ENCODE data around the gene TMEM163.

The TMEM163 gene

DNA sequence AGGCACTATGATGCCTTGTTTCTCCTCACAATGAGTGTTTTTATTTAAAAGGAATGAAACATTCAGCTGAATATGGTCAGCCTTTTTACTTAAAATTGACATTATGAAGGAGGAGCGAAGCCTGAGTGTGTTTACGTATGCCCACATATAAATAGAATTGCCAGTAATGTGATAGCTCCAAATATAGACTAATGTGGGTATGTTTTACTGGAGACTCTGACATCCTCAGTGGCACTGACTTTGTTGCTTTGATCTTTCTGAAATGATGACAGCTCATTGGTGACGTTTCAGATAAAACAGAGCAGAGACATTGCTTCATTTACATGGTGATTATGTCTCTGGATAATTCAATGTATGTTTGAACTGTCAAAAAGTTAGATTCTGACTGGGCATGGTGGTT, 297.9 kb downstream of the TMEM163 start:
- DNase-seq (ENCODE audit: extremely low spot score): no peak
- TF ChIP-seq, protein P1, sequence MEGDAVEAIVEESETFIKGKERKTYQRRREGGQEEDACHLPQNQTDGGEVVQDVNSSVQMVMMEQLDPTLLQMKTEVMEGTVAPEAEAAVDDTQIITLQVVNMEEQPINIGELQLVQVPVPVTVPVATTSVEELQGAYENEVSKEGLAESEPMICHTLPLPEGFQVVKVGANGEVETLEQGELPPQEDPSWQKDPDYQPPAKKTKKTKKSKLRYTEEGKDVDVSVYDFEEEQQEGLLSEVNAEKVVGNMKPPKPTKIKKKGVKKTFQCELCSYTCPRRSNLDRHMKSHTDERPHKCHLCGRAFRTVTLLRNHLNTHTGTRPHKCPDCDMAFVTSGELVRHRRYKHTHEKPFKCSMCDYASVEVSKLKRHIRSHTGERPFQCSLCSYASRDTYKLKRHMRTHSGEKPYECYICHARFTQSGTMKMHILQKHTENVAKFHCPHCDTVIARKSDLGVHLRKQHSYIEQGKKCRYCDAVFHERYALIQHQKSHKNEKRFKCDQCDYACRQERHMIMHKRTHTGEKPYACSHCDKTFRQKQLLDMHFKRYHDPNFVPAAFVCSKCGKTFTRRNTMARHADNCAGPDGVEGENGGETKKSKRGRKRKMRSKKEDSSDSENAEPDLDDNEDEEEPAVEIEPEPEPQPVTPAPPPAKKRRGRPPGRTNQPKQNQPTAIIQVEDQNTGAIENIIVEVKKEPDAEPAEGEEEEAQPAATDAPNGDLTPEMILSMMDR (IDR thresholded peaks at IDR 0.05; ENCODE audit: control extremely low read depth, extremely low read depth, low read depth, missing control alignments): no peak
- CTCF ChIA-PET: interaction anchor here (1.3 to 2.8 kb wide), 5 partner anchors 8 to 302 kb away, joined by 3 to 19 read pairs (median 9); no protein-coding TSS in a partner anchor
- POLR2A ChIA-PET: no interaction called here

DNA sequence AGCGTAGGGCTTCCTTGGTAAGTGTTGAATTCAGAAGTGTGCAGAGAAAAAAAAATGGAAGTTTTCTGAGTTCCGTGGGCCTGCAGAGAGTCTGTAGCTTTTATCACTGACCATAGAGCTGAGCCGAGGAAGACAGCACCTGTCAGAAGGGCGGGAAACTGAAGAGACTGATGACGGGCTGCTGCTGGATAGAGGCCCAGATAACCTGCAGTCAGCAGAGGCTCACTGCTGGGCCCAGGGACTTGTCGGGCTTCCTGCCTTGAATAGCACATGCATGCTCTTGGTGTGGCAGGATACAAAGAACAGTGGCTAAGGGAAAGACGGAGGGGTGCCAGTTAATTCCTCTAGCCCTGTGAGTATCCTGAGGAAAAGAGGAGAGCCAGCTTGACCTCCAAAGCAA, 298.5 kb downstream of the TMEM163 start:
- POLR2A ChIA-PET: no interaction called here
- CTCF ChIA-PET: interaction anchor here (0.9 to 2.8 kb wide), 5 partner anchors 9 to 302 kb away, joined by 3 to 19 read pairs (median 9); no protein-coding TSS in a partner anchor
- no peak for DNase-seq (ENCODE audit: extremely low spot score)
- TF ChIP-seq, protein P1 (IDR thresholded peaks at IDR 0.05; ENCODE audit: control extremely low read depth, extremely low read depth, low read depth, missing control alignments): no peak

DNA sequence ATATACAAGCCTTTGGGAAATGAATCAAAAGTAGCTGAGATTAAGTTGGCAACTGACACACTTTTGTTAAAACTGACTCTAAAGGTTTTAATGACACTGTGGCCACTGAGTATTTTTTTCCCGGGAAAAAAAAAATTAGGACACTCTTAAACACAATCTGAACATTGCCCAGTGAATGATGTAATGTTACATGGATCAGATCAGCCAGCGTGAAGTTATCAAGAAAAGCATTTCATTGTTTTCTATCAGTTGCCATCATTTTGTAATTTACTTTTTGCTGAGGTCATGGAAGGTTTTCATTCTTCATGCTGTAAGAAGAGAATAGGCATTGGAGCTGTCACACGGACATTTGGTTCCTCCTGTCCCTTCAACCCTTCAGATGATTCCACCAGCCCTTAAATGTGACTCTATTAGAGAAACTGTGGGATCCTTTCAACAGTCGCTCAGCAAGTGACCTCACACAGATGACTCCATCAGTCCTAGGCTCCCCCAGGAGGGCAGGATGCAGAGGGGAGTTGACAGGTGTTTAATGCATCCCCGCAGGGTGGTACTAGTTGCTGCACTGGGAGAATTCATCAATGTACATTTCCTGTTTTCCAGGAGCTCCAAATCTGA, 300.7 kb downstream of the TMEM163 start:
- DNase-seq (ENCODE audit: extremely low spot score): no peak
- CTCF ChIA-PET: interaction anchor here (0.9 to 2.8 kb wide), 9 partner anchors 9 to 531 kb away, joined by 3 to 11 read pairs (median 3); no protein-coding TSS in a partner anchor
- TF ChIP-seq, protein P1 (IDR thresholded peaks at IDR 0.05; ENCODE audit: control extremely low read depth, extremely low read depth, low read depth, missing control alignments): no peak
- POLR2A ChIA-PET: no interaction called here

DNA sequence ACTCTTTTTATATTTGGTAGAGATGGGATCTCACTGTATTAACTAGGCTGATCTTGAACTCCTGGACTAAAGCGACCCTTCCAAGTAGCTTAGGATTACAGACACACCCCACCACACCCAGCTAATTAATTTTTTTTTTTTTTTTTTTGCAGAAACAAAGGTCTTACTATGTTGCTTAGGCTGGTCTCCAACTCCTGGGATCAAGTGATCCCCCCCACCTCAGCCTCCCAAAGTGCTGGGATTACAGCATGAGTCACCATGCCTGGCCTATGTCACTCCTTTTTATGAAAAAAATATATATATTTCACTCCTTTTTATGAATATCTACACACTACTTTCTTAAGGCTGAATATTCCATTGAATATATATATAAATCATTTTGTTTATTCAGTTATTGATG, 302.2 kb downstream of the TMEM163 start:
- POLR2A ChIA-PET: no interaction called here
- no peak for DNase-seq (ENCODE audit: extremely low spot score)
- TF ChIP-seq, protein P1 (IDR thresholded peaks at IDR 0.05; ENCODE audit: control extremely low read depth, extremely low read depth, low read depth, missing control alignments): no peak
- CTCF ChIA-PET: interaction anchor here (1.5 kb wide), 1 partner anchor 10 kb away, joined by 5 read pairs; no protein-coding TSS in a partner anchor

DNA sequence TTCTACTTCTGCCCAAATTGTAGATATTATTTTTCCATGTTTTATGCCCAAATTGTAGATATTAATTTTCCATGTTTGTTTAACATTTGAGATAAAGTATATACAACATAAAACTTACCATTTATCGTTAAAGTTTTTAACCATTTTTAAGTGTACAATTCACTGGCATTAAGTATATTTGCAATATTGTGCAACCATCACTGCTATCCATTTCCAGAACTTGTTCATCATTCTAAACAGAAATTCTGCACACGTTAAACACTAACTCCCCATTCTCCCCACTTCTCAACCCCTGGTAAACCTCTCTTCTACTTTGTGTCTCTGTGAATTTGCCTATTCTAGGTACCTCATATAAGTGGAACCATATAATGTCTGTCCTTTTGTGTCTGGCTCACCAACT, 302.8 kb downstream of the TMEM163 start:
- TF ChIP-seq, protein P1 (IDR thresholded peaks at IDR 0.05; ENCODE audit: control extremely low read depth, extremely low read depth, low read depth, missing control alignments): no peak
- CTCF ChIA-PET: interaction anchor here (1.5 to 5.9 kb wide), 2 partner anchors 11 to 298 kb away, joined by 5 to 156 read pairs; no protein-coding TSS in a partner anchor
- POLR2A ChIA-PET: no interaction called here

DNA sequence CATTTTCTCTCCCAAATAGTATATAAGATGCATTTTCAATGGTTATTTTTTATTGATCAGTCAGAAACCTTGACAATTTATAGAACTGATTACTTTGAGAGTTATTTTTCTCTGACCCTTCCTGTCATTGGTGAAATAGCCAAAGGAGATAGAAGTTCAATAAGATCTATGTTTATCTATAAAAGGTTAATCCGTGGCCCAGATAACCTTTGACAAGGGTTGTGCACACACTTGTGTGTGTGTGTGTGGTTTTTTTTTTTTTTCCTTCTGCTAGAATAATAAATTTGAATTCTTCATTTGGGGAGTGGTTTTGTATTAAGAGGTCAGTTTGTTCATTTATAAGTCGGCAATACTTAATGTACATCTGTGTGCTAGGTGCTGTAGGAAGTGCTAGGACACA, 304.9 kb downstream of the TMEM163 start:
- CTCF ChIA-PET: interaction anchor here (1.4 to 5.9 kb wide), 7 partner anchors 16 to 527 kb away, joined by 4 to 156 read pairs (median 28); no protein-coding TSS in a partner anchor
- no peak for DNase-seq (ENCODE audit: extremely low spot score)
- POLR2A ChIA-PET: no interaction called here
- TF ChIP-seq, protein P1 (IDR thresholded peaks at IDR 0.05; ENCODE audit: control extremely low read depth, extremely low read depth, low read depth, missing control alignments): no peak

More for the DNA sequence above, 302.8 kb downstream of the TMEM163 start:
- DNase-seq (ENCODE audit: extremely low spot score): no peak
